ENCODE measurements around the gene PNPLA8.

PNPLA8 gene

GRCh38 chr7:108464743-108465142, 61.2 kb downstream of the PNPLA8 start:
- no peak overlapping the region for H3K27ac Mint-ChIP-seq
- no peak for ATAC-seq
- H3K36me3 Mint-ChIP-seq = no peaks in the 10 kb centered on the region
- H3K9me3 Mint-ChIP-seq = no peaks in the 10 kb centered on the region
- H3K4me3 Mint-ChIP-seq = no peak overlapping the region
- H3K4me1 Mint-ChIP-seq = no peaks in the 10 kb centered on the region
- no peak for DNase-seq (ENCODE audit: low spot score in 2 of 2)

GRCh38 chr7:108463613-108464012, 62.3 kb downstream of the PNPLA8 start:
- no peak overlapping the region for H3K27ac Mint-ChIP-seq
- ATAC-seq (no peak), DNase-seq (ENCODE audit: low spot score in 2 of 2) (no peak)
- no peaks in the 10 kb centered on the region for H3K9me3 Mint-ChIP-seq
- no peaks in the 10 kb centered on the region for H3K36me3 Mint-ChIP-seq
- H3K4me3 Mint-ChIP-seq = no peak overlapping the region
- H3K4me1 Mint-ChIP-seq = no peaks in the 10 kb centered on the region

GRCh38 chr7:108461840-108462239, 64.1 kb downstream of the PNPLA8 start:
- Mint-ChIP-seq H3K4me1 (peaks cover 6% of the 10 kb centered on the region), H3K27ac (no peak overlapping the region), H3K36me3 (no peaks in the 10 kb centered on the region), H3K9me3 (no peaks in the 10 kb centered on the region), H3K4me3 (no peak overlapping the region)
- no peak for ATAC-seq
- no peak for DNase-seq (ENCODE audit: low spot score in 2 of 2)

GRCh38 chr7:108460964-108461363, 65.0 kb downstream of the PNPLA8 start:
- DNase-seq (ENCODE audit: low spot score in 2 of 2) = no peak
- Mint-ChIP-seq H3K4me1 (peaks cover 6% of the 10 kb centered on the region), H3K27ac (no peak overlapping the region), H3K4me3 (no peak overlapping the region), H3K9me3 (no peaks in the 10 kb centered on the region), H3K36me3 (no peaks in the 10 kb centered on the region)
- no peak for ATAC-seq

GRCh38 chr7:108459922-108460551, 65.9 kb downstream of the PNPLA8 start:
- Mint-ChIP-seq H3K4me3 (no peak overlapping the region), H3K36me3 (no peaks in the 10 kb centered on the region), H3K27ac (no peak overlapping the region), H3K9me3 (no peaks in the 10 kb centered on the region), H3K4me1 (peaks cover 6% of the 10 kb centered on the region)
- DNase-seq (ENCODE audit: low spot score in 2 of 2) = no peak
- ATAC-seq = no peak

- Mint-ChIP-seq H3K36me3 (no peaks in the 10 kb centered on the region), H3K9me3 (no peaks in the 10 kb centered on the region), H3K4me3 (no peak overlapping the region), H3K27ac (no peak overlapping the region), H3K4me1 (peaks cover 6% of the 10 kb centered on the region)
- DNase-seq (ENCODE audit: low spot score in 2 of 2) (no peak), ATAC-seq (no peak)
Observed at GRCh38 chr7:108457871-108458270, 68.1 kb downstream of the PNPLA8 start.

GRCh38 chr7:108456845-108457540, 68.9 kb downstream of the PNPLA8 start:
- Mint-ChIP-seq H3K4me1 (peaks cover 6% of the 10 kb centered on the region), H3K36me3 (no peaks in the 10 kb centered on the region), H3K4me3 (peak overlapping the region; percentile 0), H3K9me3 (no peaks in the 10 kb centered on the region), H3K27ac (no peak overlapping the region)
- no peak for DNase-seq (ENCODE audit: low spot score in 2 of 2)
- no peak for ATAC-seq

GRCh38 chr7:108455998-108456677, 69.8 kb downstream of the PNPLA8 start, which contains the start of gene NRCAM:
Gene NRCAM, minus strand, starts transcription at chr7:108456436. Its CDS starts 216,372 bp downstream, at chr7:108240064.
- ATAC-seq (peak; percentile 39), DNase-seq (ENCODE audit: low spot score in 2 of 2) (peak in 1 of 2 donors; percentile 60)
- H3K9me3 Mint-ChIP-seq = no peaks in the 10 kb centered on the region
- H3K4me1 Mint-ChIP-seq = peaks cover 6% of the 10 kb centered on the region
- no peaks in the 10 kb centered on the region for H3K36me3 Mint-ChIP-seq
- peak within 1 kb of the TSS; percentile 39 for H3K4me3 Mint-ChIP-seq
- no peak within 1 kb of the TSS for H3K27ac Mint-ChIP-seq

- DNase-seq (ENCODE audit: low spot score in 2 of 2) (no peak), ATAC-seq (peak; percentile 24)
- no peaks in the 10 kb centered on the region for H3K36me3 Mint-ChIP-seq
- no peak overlapping the region for H3K27ac Mint-ChIP-seq
- H3K4me1 Mint-ChIP-seq = peaks cover 6% of the 10 kb centered on the region
- peak overlapping the region; percentile 39 for H3K4me3 Mint-ChIP-seq
- no peaks in the 10 kb centered on the region for H3K9me3 Mint-ChIP-seq
Observed at GRCh38 chr7:108455551-108455997, 70.4 kb downstream of the PNPLA8 start.

GRCh38 chr7:108454674-108455550, 71.0 kb downstream of the PNPLA8 start:
- Mint-ChIP-seq H3K36me3 (no peaks in the 10 kb centered on the region), H3K27ac (no peak overlapping the region), H3K4me1 (peaks cover 6% of the 10 kb centered on the region), H3K9me3 (no peaks in the 10 kb centered on the region), H3K4me3 (peak overlapping the region; percentile 50)
- DNase-seq (ENCODE audit: low spot score in 2 of 2) (no peak), ATAC-seq (peak; percentile 49)

GRCh38 chr7:108454317-108454673, 71.6 kb downstream of the PNPLA8 start:
- peaks cover 6% of the 10 kb centered on the region for H3K4me1 Mint-ChIP-seq
- DNase-seq (ENCODE audit: low spot score in 2 of 2) = no peak

GRCh38 chr7:108453320-108453719, 72.6 kb downstream of the PNPLA8 start:
- H3K27ac Mint-ChIP-seq = no peak overlapping the region
- ATAC-seq (no peak), DNase-seq (ENCODE audit: low spot score in 2 of 2) (no peak)
- H3K36me3 Mint-ChIP-seq = no peaks in the 10 kb centered on the region
- no peaks in the 10 kb centered on the region for H3K9me3 Mint-ChIP-seq
- H3K4me3 Mint-ChIP-seq = no peak overlapping the region
- peaks cover 6% of the 10 kb centered on the region for H3K4me1 Mint-ChIP-seq

More at GRCh38 chr7:108454317-108454673, 71.6 kb downstream of the PNPLA8 start:
- no peak for ATAC-seq
- H3K4me3 Mint-ChIP-seq = peak overlapping the region; percentile 50
- H3K9me3 Mint-ChIP-seq = no peaks in the 10 kb centered on the region
- no peak overlapping the region for H3K27ac Mint-ChIP-seq
- H3K36me3 Mint-ChIP-seq = no peaks in the 10 kb centered on the region

- Mint-ChIP-seq H3K4me1 (peaks cover 5% of the 10 kb centered on the region), H3K9me3 (no peaks in the 10 kb centered on the region), H3K27ac (no peak overlapping the region), H3K36me3 (no peaks in the 10 kb centered on the region), H3K4me3 (no peak overlapping the region)
- ATAC-seq (peak; percentile 49), DNase-seq (ENCODE audit: low spot score in 2 of 2) (no peak)
Observed at GRCh38 chr7:108452707-108453106, 73.2 kb downstream of the PNPLA8 start.

GRCh38 chr7:108451296-108451848, 74.6 kb downstream of the PNPLA8 start:
- Mint-ChIP-seq H3K9me3 (no peaks in the 10 kb centered on the region), H3K27ac (no peak overlapping the region), H3K4me1 (no peaks in the 10 kb centered on the region), H3K4me3 (no peak overlapping the region), H3K36me3 (no peaks in the 10 kb centered on the region)
- DNase-seq (ENCODE audit: low spot score in 2 of 2) (no peak), ATAC-seq (no peak)

- DNase-seq (ENCODE audit: low spot score in 2 of 2) = no peak
- Mint-ChIP-seq H3K4me3 (no peak overlapping the region), H3K4me1 (no peaks in the 10 kb centered on the region), H3K27ac (no peak overlapping the region), H3K9me3 (no peaks in the 10 kb centered on the region), H3K36me3 (no peaks in the 10 kb centered on the region)
- no peak for ATAC-seq
Observed at GRCh38 chr7:108450160-108450559, 75.8 kb downstream of the PNPLA8 start.

All from stimulated activated effector memory CD8-positive, alpha-beta T cell treated with anti-CD3 and anti-CD28 coated beads, Interleukin-12 subunit alpha, Interleukin-12 subunit beta, amount 100 ng/mL, for 72 hours (primary cell).